Heart left ventricle (tissue), 16 donors: Measurements from ENCODE around the gene CREBBP. TPM values are rescaled to one million over a fixed set of nuclear protein-coding genes. Genes with fewer than 3 reads are reported as not detected.

Experiments
- ATAC-seq, 4 donors: fragments of 200-7000 bp; cut with Tn5 transposase; one replicate each; pipeline ENCODE4 v1.9.1; 2020 to 2022; ENCODE audit warnings: moderate library complexity in 4 of 4, mild to moderate bottlenecking in 3 of 4, moderate number of reproducible peaks in 1 of 4
- DNase-seq, 5 donors: peaks; one replicate each; pipeline ENCODE4 v3.0.0-alpha.2; 2020
- H3K27ac ChIP-seq, 12 donors: fragments of 200-600 bp; sonication (generic) in 4 of 12; one replicate each; pipeline versions ENCODE4 v1.5.0 to v1.8.0; 2016 to 2022; ENCODE audit warnings: mild to moderate bottlenecking in 2 of 12
- H3K27me3 ChIP-seq, 9 donors: fragments of 200-600 bp; sonication (generic) in 2 of 9; one replicate each; pipeline versions ENCODE4 v1.5.1 to v1.8.0; 2016 to 2022; ENCODE audit warnings: mild to moderate bottlenecking in 3 of 9
- H3K36me3 ChIP-seq, 9 donors: fragments of 200-600 bp; sonication (generic) in 2 of 9; one replicate each; pipeline versions ENCODE4 v1.5.0 to v1.8.0; 2018 to 2022; ENCODE audit warnings: mild to moderate bottlenecking in 2 of 9
- H3K4me1 ChIP-seq, 12 donors: fragments of 200-600 bp; sonication (generic) in 4 of 12; one replicate each; pipeline versions ENCODE4 v1.5.0 to v1.8.0; 2016 to 2022; ENCODE audit warnings: mild to moderate bottlenecking in 3 of 12
- H3K4me3 ChIP-seq, 12 donors: fragments of 200-600 bp; sonication (generic) in 4 of 12; one replicate each; pipeline versions ENCODE4 v1.5.0 to v1.8.0; 2017 to 2022; ENCODE audit warnings: mild to moderate bottlenecking in 9 of 12, moderate library complexity in 4 of 12
- H3K9me3 ChIP-seq, 12 donors: fragments of 200-600 bp; sonication (generic) in 4 of 12; one replicate each; pipeline versions ENCODE4 v1.5.0 to v1.8.0; 2016 to 2022; ENCODE audit warnings: mild to moderate bottlenecking in 1 of 12
- CTCF ChIP-seq, 12 donors: fragments of 200-600 bp; sonication (generic) in 4 of 12; IDR thresholded peaks; one replicate each; pipeline versions ENCODE4 v1.5.0 to v1.8.0; 2018 to 2022; ENCODE audit warnings: antibody characterized with exemption in 12 of 12, mild to moderate bottlenecking in 5 of 12
- POLR2A ChIP-seq, 2 donors: fragments of 450-650 bp; IDR thresholded peaks; one replicate each; pipeline ENCODE4 v1.6.1; 2017; ENCODE audit warnings: antibody characterized with exemption in 2 of 2, mild to moderate bottlenecking in 2 of 2, moderate library complexity in 2 of 2
- WGBS, 4 donors: extraction: QIAGEN DNeasy Blood & Tissue Kit in 2 of 4; methylation state at CpG; one replicate each; pipeline versions ENCODE4 v1.1.5 to v1.1.7; 2013 to 2018; 5-methylcytosine and 5-hydroxymethylcytosine counted together
- intact Hi-C, 10 donors: fragments of 100-400 bp; cut with DNase I; formaldehyde crosslinking; loops; one replicate each; pipeline versions ENCODE4 v1.11.1 to v1.14.2; 2022
- polyA plus RNA-seq, 2 donors: library from polyadenylated mRNA; stranded (reverse); fragments of 200-250 nt; gene quantifications; one replicate each; pipeline ENCODE4 v1.2.3, GENCODE V29; 2013
- total RNA-seq, 9 donors: library from RNA; depleted of rRNA in 2 of 9; stranded (reverse); fragments of >200 nt in 2 of 9; fragmentation: NEBNext Ultra II Directional in 3 of 9; extraction: Animal tissue kit (Norgen Biotek cat#: 25700) in 3 of 9; gene quantifications; one replicate each; pipeline versions ENCODE4 v1.1.0 to v1.2.4, GENCODE V29; 2016 to 2023
- donor health status: ischemic (EF 13 %, LVEDD 7.1; RV severe dilation, severe dysfunction).
- donor health status: healthy with polysubstance abuse.
- donor health status: DM: no; HTN: yes; CAD: no.
- donor health status: DM: no; HTN: no; CAD: no.
- donor health status: ischemic (EF 25% LVEDD 6.9; RV normal size, moderate dysfunction).
- donor health status: ischemic (EF 25% LVEDD 5.7; RV mildly dilated, moderate dysfunction).
- donor health status: healthy.
- donor health status: DM: yes; HTN: yes; CAD: no.
- donor health status: ischemic (EF 35%, LVEDD 5.7; RV mildly dilated, moderate dysfunction).
- donor health status: nonischemic (EF 11% LVEDD 7.7; RV severe dilation, severe dysfunction).
- donor health status: DM: yes; HTN: yes; CAD: no.
- donor health status: PGD.
- donor health status: ischemic (EF 29% LVEDD 5.4; RV normal size, mild dysfunction).
- donor health status: nonischemic (EF 23%, LVEDD 6.1; RV moderate dilation, normal function).

The CREBBP gene
- total and polyA plus RNA-seq, 11 donors, result 17.1 to 77.6 (median 39.6) TPM

DNA sequence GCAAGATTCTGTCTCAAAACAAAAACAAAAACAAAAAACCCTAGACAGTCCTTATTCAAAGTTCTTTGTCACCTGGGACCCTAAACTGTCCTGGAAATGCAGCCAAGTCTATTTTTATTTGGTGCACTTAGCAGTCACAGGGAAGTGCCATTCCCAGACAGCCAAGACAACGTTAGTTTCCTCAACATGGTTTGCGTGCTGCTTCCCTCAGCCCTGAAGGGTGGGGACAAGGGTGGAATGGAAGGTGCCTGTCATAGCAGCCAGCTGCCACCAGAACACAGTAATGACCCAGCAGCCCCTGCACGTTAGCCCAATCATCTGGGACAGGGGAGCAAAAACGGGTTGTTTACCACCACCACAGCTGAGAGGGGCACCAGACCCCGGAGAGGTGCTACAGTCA lies 16.9 kb downstream of the CREBBP start:
- Histone ChIP-seq H3K27me3 (no peaks in the 10 kb centered on the region), H3K36me3 (no peaks in the 10 kb centered on the region), H3K9me3 (no peaks in the 10 kb centered on the region), H3K4me3 (no peak overlapping the region), H3K4me1 (peaks cover 19 to 96% (median 84%) of the 10 kb centered on the region in 12 donors), H3K27ac (peak overlapping the region in 2 of 12 donors; percentile 20 to 39)
- TF ChIP-seq POLR2A (IDR thresholded peaks at IDR 0.05) (no peak), CTCF (IDR thresholded peaks at IDR 0.05) (peak in 1 of 12 donors; percentile 28)
- peak; percentile 33 to 72 (median 67) for ATAC-seq
- intact Hi-C loops, result loop anchor here in 1 of 10 donors (5.0 kb wide), 1 partner anchor 41 kb away; no protein-coding TSS in a partner anchor
- DNase-seq, result no peak
- WGBS, 4 donors, result 11 to 21% (median 14%) methylated on average over 3 to 5 of the region's 5 CpGs

GRCh38 chr16:3861808-3862451 lies 18.6 kb downstream of the CREBBP start:
- no peaks in the 10 kb centered on the region for H3K9me3 ChIP-seq
- peak in 2 of 5 donors; percentile 59 to 67 for DNase-seq
- H3K4me3 ChIP-seq, result peak overlapping the region in 2 of 12 donors; percentile 4 to 27
- no peaks in the 10 kb centered on the region for H3K36me3 ChIP-seq
- 32 to 38% (median 35%) methylated on average over 12 of the region's 12 CpGs for WGBS, 4 donors
- H3K27me3 ChIP-seq, result no peaks in the 10 kb centered on the region
- H3K4me1 ChIP-seq, result peaks cover 18 to 97% (median 85%) of the 10 kb centered on the region in 12 donors
- intact Hi-C loops, result loop anchor here in 1 of 10 donors (5.0 kb wide), 1 partner anchor 40 kb away; no protein-coding TSS in a partner anchor
- ATAC-seq, result peak in 3 of 4 donors; percentile 57 to 76 (median 66)
- TF ChIP-seq POLR2A (IDR thresholded peaks at IDR 0.05) (no peak), CTCF (IDR thresholded peaks at IDR 0.05) (no peak)
- peak overlapping the region in 7 of 12 donors; percentile 1 to 63 (median 27) for H3K27ac ChIP-seq

DNA sequence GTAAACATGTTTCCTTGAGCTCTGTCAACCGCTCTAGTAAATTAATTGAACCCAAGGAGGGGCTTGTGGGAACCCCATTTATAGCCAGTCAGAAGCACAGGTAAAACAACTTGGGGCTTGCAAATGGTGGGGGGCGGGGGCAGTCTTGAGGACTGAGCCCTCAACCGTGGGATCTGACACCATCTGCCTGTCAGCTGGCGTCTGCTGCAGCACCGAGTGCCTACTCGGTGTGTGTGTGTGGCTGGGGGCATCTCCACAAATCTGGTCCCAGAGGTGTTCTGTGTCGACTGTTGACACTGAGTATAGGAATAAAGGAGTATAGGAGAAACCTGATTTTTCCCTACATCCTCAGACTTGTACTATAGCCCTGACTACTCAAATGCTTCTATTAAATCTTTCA lies 20.6 kb downstream of the CREBBP start:
- ATAC-seq, result no peak
- DNase-seq, result no peak
- intact Hi-C loops, result loop anchor here in 2 of 10 donors (5.0 to 10.0 kb wide), 2 partner anchors 38 to 55 kb away; no protein-coding TSS in a partner anchor
- Histone ChIP-seq H3K27ac (no peak overlapping the region), H3K9me3 (no peaks in the 10 kb centered on the region), H3K36me3 (peaks cover 0 to 3% (median 0%) of the 10 kb centered on the region in 9 donors), H3K4me1 (peaks cover 15 to 99% (median 83%) of the 10 kb centered on the region in 12 donors), H3K27me3 (no peaks in the 10 kb centered on the region), H3K4me3 (no peak overlapping the region)
- no peak for TF ChIP-seq POLR2A (IDR thresholded peaks at IDR 0.05)
- TF ChIP-seq CTCF (IDR thresholded peaks at IDR 0.05), result no peak
- WGBS, 4 donors, result 76 to 85% (median 78%) methylated on average over 7 of the region's 7 CpGs

DNA sequence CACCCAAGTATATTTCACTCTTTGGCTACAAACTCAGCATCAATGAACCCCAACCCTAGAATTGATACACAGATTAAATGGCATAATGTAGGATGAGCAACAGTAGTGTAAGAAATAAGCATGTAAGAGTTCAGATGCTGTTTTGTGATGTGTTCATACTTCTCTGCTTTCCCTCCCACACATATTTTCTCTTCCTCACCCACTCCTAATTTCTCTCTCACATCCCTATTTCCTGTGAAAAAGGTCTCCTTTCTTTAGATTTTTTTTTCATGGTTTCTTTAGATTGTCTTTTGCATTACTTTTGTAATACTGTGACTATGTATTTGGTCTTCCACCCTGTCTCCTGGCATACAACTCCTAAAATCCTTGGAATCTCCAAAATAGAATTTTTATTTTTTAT lies 21.7 kb downstream of the CREBBP start:
- intact Hi-C loops, result loop anchor here in 1 of 10 donors (10.0 kb wide), 1 partner anchor 54 kb away; no protein-coding TSS in a partner anchor
- H3K27ac ChIP-seq, result peak overlapping the region in 1 of 12 donors; percentile 23
- peaks cover 0 to 3% (median 0%) of the 10 kb centered on the region in 9 donors for H3K36me3 ChIP-seq
- TF ChIP-seq CTCF (IDR thresholded peaks at IDR 0.05) (no peak), POLR2A (IDR thresholded peaks at IDR 0.05) (no peak)
- H3K27me3 ChIP-seq, result no peaks in the 10 kb centered on the region
- DNase-seq (no peak), ATAC-seq (no peak)
- H3K4me1 ChIP-seq, result peaks cover 7 to 99% (median 81%) of the 10 kb centered on the region in 12 donors
- H3K9me3 ChIP-seq, result no peaks in the 10 kb centered on the region
- no peak overlapping the region for H3K4me3 ChIP-seq
